DMS153 treated with DMSO at 0.1 percent for 48 hours (cell line): ENCODE results near the gene KDM3A.

Source experiments
- DNase-seq: peaks from one replicate; lab custom pipeline; 2025; ENCODE audit not compliant: unreplicated experiment; lab: John Stamatoyannopoulos, UW

The KDM3A gene

GRCh38 chr2:86440631-86441391 is at the start of gene KDM3A:
Gene KDM3A (plus strand): TSS chr2:86441371. CDS start chr2:86442048, 677 bp downstream.
- DNase-seq, result peak; percentile 96

GRCh38 chr2:86392873-86393518 is 48.2 kb upstream of the KDM3A start:
- no peak for DNase-seq

- DNase-seq, result no peak
These were observed 47.4 kb upstream of the KDM3A start for GRCh38 chr2:86393521-86394491.

GRCh38 chr2:86396291-86396785 is 44.8 kb upstream of the KDM3A start:
- DNase-seq, result no peak

- no peak for DNase-seq
These were observed 43.2 kb upstream of the KDM3A start for GRCh38 chr2:86397986-86398385.

- no peak for DNase-seq
These were observed 42.4 kb upstream of the KDM3A start for GRCh38 chr2:86398500-86399474.

GRCh38 chr2:86400321-86400720 is 40.9 kb upstream of the KDM3A start:
- no peak for DNase-seq

GRCh38 chr2:86410581-86410980 is 30.6 kb upstream of the KDM3A start:
- DNase-seq, result no peak

- DNase-seq, result no peak
These were observed 29.8 kb upstream of the KDM3A start for GRCh38 chr2:86411396-86411795.

GRCh38 chr2:86412007-86412406 is 29.2 kb upstream of the KDM3A start:
- DNase-seq, result no peak

GRCh38 chr2:86413296-86414094 is 27.7 kb upstream of the KDM3A start:
- no peak for DNase-seq

- DNase-seq, result no peak
These were observed 26.2 kb upstream of the KDM3A start for GRCh38 chr2:86414996-86415395.

GRCh38 chr2:86416146-86416545 is 25.0 kb upstream of the KDM3A start:
- DNase-seq, result no peak

- DNase-seq, result no peak
These were observed 23.2 kb upstream of the KDM3A start for GRCh38 chr2:86417961-86418360.

GRCh38 chr2:86420913-86421312 is 20.3 kb upstream of the KDM3A start:
- DNase-seq, result no peak

- no peak for DNase-seq
These were observed 14.9 kb upstream of the KDM3A start for GRCh38 chr2:86426271-86426670.

GRCh38 chr2:86429335-86429734 is 11.8 kb upstream of the KDM3A start:
- DNase-seq, result no peak

GRCh38 chr2:86430368-86430767 is 10.8 kb upstream of the KDM3A start:
- no peak for DNase-seq

- DNase-seq, result no peak
These were observed 8.0 kb upstream of the KDM3A start for GRCh38 chr2:86433137-86433536.
